Measurements from ENCODE around the gene DLG1.

DLG1 gene

DNA sequence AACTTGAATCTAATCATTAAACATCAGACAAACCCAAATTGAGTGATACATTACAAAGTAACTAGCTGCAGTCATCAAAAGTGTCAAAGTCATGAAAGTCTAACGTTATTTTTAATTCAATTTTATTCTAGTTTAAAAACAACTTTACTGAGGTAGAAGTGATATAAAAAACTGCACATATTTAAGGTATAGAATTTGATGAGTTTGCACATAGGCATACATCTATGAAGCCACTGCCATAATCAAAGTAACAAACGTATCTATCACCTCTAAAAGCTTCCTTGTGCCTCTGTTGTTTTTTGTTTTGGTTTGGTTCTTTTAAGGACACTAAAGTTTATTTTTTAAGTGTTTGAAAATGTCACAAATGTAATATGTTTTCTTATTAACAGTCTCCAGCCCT lies 130.9 kb downstream of the DLG1 start:
- no peak for DNase-seq

DNA sequence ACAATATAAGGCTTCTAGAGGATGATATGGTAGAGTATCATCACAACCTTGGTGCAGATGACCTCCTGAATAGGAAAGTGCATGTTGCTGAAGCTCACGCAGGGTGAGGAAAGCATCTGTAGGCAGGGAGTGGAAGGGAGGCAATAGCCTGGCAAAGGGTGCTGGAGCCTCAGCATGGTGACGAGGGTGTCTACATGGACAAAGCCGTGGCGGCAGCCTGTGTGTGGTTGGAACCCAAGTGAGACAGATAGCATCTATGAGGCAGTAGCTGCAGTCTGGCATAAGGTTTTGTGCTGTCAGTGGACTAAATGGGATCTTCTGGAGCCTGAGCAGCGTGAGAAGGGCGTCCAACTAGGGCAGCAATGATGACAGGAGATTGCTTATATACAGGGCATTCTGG lies 132.5 kb downstream of the DLG1 start:
- DNase-seq: no peak

DNA sequence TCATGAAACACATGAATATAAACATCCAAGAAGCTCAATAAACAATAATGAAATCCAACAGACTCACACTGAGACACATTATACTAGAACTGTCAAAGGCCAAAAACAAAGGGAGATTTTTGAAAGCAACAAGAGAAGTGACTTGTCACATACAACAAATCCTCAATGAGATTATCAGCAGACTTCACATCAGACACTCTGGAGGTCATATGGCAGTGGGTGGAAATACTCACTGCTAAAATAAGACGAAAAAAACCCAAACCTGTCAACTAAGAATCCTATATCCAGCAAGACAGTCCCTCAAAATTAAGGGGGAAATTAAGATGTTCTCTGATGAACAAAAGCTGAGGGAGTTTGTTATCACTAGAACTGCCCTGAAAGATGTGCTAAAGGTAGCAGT lies 143.4 kb downstream of the DLG1 start:
- no peak for DNase-seq

DNA sequence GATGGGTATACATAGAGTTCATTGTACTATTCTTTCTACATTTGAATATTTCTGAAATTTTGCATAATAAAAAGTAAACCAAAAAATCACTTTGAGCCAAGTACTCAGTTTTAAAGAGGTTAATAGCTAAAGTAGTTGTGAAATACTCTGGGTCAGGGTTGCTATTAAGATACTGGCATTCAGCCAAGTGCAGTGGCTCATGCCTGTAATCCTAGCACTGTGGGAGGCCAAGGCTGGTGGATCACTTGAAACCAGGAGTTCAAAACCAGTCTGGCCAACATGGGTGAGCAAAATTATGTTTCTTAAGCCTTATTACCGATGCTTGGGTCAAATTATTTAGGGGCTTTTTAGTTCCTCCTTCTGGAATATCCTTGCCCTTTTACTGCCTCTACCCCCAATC lies 146.8 kb downstream of the DLG1 start:
- no peak for DNase-seq

DNA sequence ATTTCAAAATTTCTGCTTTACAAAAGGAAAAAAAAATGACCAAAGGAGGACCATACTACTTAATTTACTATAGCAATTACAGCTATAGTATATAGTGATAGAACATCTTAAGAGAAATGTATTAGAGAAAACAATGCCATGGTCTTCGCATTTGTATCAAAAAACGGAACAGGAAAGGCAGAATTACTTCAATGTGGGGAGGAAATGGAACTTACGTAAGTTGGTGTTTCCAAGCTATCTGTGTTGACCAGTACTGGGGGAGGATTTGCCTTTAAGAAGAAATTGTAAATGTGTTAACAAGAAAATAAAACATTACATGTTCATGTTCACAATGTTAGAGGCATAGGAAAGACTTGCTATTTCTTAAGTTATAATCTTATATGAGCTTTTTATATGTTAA lies 148.9 kb downstream of the DLG1 start:
- DNase-seq: no peak

DNA sequence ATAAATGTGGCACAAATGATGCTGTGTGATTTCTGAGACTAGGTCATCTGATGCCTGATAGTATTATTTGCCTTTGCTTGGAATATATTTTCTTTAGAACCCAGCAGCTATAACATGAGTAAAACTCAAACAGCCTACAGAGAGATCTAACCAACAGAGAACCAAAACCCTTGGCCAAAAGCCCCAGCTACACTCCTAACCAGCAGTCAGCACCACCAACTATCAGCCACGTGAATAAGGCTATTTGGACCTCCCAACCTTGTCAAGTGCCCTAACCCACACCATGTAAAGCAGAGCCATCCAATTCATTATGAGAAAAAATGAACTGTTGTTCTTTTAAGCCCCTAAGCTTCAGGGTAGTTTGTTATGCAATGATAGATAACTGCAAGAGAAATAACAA lies 154.2 kb downstream of the DLG1 start:
- DNase-seq: no peak

DNA sequence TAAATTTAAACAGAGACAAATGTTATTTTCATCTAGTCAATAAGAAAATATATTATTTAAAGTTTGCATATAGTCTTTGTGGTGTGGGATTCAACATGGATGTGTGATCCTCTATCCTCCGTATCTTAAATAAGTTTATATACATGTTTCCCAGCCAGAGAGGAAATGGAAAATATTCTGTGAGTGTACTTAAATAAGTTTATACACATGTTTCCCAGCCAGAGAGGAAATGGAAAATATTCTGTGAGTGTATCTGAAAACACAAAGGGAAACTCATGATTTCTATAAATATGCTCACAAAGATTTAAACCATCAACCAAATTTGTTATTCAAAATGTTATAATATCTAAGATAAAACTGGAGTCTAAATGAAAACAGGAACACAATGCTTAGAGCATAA lies 158.8 kb downstream of the DLG1 start:
- no peak for DNase-seq

DNA sequence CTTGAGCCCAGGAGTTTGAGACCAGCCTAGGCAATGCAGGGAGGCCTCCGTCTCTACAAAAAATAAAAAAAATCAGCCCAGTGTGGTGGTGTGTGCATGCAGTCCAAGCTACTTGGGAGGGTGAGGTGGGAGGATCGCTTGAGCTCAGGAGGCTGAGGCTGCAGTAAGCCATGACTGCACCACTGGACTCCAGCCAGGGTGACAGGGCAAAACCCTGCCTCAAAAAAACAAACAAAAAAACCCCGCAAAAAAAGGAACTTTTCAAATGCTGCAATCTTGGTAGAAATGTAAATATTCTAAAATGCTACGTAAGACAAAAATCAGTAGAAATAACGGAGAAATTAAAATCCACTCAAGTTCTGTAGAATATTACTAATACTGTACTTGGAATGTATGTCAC lies 160.7 kb downstream of the DLG1 start:
- DNase-seq: no peak

DNA sequence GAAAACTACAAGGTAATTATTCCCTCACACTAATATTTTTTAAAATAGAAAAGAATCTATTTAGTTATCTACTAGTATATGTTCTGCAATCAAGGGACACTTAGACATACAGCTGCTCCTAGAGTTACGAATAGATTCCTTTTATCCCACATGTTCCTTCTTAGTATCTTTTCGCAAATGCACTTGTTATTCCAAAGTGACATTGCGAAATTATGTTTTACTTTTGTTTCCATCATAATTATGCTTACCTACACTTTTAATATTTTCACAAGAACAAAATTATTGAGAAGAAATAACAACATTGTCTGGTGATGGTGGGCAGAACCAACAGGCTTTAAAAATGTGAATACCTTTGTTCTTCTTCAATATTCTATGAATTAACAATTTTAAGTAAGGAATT lies 161.7 kb downstream of the DLG1 start:
- no peak for DNase-seq

DNA sequence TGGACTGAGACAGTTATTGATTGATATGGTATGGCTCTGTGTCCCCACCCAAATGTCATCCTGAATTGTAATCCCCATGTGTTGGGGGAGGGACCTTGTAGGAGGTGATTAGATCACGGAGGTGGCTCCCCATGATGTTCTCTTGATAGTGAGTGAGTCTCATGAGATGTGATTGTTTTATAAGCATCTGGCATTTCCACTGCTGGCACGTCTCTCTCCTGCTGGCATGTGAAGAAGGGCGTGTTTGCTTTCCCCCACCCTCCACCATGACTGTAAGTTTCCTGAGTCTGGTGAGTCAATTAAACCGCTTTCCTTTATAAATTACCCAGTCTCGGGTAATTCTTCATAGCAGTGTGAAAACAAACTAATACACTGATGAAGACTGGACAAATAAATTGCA lies 163.2 kb downstream of the DLG1 start:
- DNase-seq: no peak

DNA sequence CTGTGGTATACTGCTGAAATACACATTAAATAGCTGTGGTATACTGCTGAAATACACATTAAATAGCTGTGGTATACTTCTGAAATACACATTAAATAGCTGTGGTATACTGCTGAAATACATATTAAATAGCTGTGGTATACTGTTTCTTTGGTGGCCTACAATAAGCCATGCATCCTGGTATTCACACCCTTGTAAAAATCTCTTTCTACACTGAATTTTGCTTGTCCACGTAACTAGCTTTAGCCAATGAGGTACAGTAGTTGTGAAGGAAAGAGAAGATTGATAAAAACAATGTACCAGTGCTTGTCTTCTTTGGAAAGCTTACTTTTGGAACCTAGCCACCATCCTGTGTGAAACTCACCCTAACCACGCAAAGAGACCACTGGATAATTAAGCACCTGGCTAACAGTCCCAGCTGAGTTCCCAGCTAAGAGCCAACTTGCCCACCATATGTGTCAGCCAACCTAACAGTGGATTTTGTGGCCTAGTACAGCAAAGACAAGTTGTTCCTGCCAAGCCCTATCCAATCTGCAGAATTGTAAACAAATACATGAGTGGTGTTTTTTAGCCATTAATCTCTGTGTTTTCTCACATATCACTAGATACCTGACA lies 165.4 kb downstream of the DLG1 start:
- no peak for DNase-seq

DNA sequence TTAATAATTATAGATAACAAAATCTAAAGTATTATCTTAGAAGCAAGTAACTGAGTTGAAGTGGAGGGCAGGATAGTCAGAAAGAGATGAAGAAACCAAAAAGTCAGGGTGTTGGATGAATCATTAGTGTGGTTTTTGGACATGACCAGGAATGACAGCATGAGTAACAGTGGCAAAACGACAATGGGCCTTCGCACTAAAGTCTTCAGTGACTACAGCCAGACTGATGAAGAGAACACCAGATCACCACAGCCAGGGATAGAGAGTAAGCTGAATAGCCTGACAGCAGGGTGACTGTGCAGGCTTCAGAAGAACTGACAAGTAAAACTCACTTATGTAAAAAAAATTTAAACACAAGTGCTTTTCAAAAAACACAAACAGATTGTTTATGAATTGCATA lies 172.8 kb downstream of the DLG1 start:
- no peak for DNase-seq

DNA sequence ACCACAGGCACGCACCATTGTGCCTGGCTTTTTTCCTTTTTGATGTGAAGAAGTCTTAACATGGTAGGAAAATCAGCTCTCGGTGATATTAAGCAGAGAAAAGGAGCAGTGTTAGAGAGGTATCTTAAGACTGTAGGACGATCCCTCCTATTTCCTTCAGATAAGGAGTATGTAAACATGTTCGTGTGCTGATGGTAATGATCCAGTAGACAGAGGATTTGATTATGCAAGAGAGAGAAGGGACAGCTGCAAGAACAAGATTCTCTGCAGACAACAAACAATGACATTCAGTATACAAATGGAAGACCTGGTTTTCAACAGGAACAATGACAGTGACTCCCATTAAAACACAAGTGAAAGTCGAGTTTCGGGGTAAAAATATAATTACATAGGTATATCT lies 173.7 kb downstream of the DLG1 start:
- peak; percentile 43 for DNase-seq

DNA sequence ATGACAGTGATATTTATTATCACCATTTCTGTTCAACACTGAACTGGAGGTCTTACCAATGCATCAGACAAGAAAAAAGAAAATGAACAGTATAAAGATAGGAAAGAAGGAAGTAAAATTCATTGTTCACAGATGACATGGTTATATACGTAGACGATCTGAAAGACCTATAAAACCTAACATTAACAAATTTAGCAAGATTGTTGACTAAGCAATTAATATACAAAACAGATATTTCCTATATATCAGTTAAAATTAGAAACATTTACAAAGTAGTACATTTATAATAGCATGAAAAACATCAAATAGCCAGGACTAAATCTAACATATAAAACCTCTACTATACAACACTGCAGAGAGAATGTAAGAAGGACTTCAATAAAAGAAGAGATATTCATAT lies 176.0 kb downstream of the DLG1 start:
- no peak for DNase-seq

DNA sequence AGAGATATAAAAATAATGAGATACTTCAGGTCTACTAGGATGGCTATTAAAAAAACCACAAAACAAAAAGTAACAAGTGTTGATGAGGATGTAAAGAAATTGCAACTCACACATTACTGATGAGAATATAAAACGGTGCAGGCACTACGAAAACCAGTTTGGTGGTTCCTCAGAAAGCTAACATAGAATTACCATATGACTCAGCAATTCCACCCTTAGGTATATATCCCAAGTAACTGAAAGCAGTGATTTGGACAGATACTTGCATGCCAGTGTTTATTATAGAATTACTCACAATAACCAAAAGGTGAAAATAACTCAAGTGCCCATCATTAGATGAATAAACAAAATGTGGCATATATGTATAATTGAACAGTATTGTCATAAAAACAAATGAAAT lies 181.3 kb downstream of the DLG1 start:
- DNase-seq: no peak

DNA sequence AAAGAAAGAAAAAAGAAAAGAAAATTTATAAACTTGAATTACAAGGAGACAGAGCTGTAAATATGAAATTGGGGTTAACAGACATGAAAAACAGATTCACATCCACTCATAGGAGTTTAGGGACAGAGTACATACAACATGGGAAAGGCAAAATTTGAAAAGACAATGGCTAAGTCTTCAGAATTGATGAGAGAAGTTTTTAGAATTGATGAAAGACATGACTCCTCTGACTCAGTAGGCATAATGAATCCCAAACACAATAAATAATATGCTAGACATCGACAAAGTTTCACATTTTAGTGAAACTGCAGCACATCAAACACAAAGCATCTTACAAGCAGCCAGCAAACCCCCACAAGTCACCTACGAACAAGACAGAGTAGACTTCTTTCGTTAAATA lies 184.4 kb downstream of the DLG1 start:
- no peak for DNase-seq

DNA sequence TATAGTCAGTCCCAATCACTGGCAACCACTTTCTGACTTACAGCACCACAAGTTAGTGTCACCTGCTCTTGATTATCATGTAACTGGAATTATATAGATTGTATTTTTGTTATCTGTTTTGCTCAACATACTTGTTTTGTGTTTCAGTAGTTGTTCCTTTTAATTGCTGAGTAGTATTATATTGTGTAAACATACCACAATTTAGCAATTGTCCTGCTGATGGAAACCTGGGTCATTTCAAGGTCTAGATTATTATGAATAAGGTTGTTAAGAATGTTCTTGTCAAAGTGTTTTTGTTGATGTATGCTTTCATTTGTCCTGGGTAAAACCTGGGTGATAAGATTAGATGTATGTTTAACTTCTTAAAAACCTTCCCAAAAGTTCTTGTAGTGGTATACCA lies 186.7 kb downstream of the DLG1 start:
- no peak for DNase-seq

DNA sequence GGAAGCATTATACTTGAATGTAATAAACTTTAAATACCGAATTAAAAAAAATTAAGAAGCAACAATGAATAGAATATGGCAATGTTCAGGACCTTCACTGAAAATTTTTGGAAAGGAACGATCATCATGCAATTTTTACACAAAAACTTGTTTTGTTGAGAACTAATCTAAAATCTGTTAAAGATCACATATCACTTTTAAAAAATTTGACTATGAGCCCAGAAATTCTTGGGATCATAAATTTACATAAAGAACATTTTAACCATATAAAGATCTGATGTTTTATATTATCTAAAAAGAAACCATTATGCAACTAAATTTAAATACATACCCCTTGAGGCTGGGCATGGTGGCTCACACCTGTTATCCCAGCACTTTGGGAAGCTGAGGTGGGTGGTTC lies 192.6 kb downstream of the DLG1 start:
- no peak for DNase-seq

DNA sequence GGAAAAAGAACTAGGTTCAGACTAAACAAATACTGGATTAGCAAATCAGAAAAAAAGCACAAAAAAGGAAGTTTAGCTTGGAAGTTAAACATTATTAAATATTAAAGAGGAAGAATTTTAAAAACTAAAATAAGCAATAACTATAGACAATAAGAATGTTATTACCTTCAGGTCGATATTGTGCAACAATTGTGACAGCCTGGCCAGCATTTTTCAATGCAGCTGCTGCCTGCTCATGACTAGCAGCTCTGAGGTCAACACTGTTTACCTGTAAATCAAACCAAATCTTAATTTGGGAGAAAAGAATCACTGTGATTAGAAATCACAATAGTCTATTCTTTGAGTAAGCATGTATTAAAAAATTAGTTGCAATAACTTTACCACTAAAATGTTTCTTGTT lies 193.7 kb downstream of the DLG1 start:
- no peak for DNase-seq

DNA sequence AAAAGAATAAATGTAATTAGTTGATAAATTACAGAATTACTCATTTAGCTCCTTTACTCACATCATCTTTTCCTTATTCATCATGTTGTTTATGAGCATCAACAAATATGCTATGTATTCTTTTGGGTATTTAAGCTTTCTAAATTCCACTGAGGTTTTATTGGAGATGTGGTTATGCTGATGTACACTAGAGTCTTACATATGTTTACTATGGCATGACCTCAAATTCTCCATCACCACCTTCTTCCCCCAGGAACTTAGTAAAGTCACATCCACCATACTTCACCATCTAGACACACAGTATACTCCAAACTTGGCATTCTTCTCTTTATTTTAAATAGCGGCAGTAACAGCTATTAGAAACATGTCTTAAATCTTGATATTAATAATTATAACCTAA lies 194.6 kb downstream of the DLG1 start:
- no peak for DNase-seq

DNA sequence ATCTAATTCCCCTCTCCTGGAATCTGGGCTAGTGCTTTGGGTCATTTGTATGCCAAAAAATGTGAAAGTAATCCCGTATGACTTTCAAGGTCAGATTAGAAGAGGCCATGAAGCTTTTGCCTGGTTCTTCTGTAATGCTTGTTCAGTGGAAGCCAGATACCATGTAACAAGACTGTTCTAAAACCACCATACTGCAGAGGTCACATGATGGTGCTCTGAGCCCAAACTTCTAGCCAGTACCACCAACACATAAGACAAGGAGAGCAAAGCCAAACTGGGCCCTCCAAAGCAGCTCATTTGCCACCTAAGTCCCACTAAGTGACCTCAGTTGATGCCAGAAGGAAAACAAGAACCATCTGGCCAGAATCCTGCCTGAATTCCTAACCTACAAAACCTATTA lies 204.5 kb downstream of the DLG1 start:
- DNase-seq: no peak

DNA sequence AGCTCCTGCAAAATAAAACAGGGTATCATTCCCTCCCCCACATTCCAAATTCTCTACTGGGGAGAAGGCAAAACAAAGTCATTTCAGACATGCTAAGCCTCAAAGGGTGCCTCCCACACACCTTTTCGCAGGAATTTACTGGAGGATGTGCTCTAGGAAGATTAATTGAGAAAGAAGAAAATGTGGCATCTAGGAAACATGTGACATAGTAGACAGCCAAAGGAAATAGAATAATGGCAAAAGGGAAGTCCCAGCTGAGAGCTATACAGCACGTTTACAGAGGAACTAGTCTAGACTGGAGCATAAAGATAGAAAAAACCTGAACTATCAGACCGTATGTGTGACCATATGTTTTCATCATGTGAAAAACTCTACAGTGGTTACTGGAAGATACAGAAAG lies 210.0 kb downstream of the DLG1 start:
- DNase-seq: no peak

DNA sequence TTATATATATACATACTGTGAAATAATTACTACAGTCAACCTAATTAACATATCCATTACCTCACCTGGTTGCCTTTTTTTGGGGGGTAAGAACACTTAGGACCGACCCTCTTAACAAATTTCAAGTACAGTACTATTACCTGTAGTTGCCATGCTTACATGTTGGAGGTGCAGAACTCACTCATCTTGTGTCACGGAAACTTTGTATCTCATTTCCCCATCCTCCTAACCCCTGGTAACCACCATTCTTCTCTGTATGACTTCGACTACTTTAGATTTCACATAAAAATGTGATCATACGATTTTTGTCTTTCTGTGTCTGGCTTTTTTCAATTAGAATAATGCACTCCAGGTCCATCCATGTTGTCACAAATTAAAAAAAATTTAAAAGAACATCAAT lies 213.3 kb downstream of the DLG1 start:
- no peak for DNase-seq

DNA sequence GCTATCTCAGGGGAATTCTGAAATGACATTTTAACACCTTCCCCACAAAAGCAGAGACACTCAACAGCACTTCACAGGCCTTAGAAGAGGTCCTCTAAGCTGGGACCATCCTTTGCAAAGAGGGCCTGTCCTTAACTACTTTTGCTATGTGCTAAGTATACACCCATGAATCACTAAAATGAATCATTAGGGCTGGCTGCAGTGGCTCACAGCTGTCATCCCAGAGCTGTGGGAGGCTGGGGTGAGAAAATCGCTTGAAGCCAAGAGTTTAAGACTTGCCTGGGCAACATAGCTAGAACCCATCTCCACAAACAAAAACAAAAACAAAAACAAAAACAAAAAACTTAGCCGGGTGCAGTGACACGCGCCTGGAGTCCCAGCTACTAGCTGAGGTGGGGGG lies 214.9 kb downstream of the DLG1 start:
- no peak for DNase-seq

DNA sequence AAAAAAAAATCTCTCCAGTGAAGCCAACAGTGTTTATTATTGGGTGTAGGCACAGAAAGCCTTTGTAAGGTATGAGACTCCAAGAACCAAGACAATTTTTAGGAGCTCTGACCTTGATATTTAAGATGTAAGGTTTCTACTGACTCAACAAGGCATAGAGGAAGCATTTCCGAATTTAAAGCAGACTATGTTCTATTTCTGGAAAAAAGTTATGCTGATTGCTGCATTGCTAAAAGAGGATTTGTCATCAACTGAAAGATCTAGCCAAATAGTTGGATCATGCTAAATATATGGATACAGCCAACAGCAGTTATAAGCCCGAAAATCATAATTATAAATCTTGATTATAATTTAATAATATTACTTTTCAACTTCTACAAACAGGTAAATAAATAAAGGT lies 215.5 kb downstream of the DLG1 start:
- DNase-seq: no peak

DNA sequence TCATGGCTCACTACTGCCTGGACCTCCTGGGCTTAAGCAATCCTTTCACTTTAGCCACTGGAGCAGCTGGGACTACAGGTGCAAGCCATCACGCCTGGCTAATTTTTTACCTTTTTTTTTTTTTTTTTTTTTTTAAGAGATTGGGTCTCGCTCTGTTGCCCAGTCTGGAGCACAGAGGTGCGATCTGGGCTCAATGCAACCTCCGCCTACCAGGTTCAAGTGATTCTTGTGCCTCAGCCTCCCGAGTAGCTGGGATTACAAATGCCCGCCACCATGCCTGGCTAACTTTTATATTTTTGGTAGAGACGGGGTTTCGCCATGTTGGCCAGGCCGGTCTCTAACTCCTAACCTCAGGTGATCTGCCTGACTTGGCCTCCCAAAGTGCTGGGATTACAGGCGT lies 218.1 kb downstream of the DLG1 start:
- DNase-seq: no peak

Measured in midbrain (tissue), 1 donor.